K562 (cell line): ENCODE data around the gene GAB2. TPM values are rescaled to one million over a fixed set of nuclear protein-coding genes. Genes with fewer than 3 reads are reported as not detected.

Source experiments
- BDP1 ChIP-seq: IDR thresholded peaks from 3 replicates; pipeline ENCODE4 v1.6.1; 2011; ENCODE audit not compliant: insufficient read length, insufficient read depth
- CTBP1 ChIP-seq: fragments of 450-650 bp; IDR thresholded peaks from 2 replicates; pipeline ENCODE4 v1.6.1; 2016; ENCODE audit warnings: borderline replicate concordance
- EZH2 ChIP-seq: IDR thresholded peaks from 2 replicates; pipeline ENCODE4 v1.6.1; 2012; ENCODE audit warnings: low read depth, mild to moderate bottlenecking, inconsistent platforms, low read length, borderline replicate concordance
- GATAD2A ChIP-seq: fragments of 450-650 bp; IDR thresholded peaks from 2 replicates; pipeline ENCODE4 v1.6.1; 2017
- KLF1 ChIP-seq: fragments of 450-650 bp; IDR thresholded peaks from 2 replicates; pipeline ENCODE4 v1.6.1; 2016; ENCODE audit warnings: missing genetic modification characterization, missing compliant biosample characterization
- PHF20 ChIP-seq: fragments of 450-650 bp; IDR thresholded peaks from 2 replicates; pipeline ENCODE4 v1.6.1; 2018; ENCODE audit not compliant: partially characterized antibody
- RBFOX2 ChIP-seq: fragments of 200-400 bp; formaldehyde crosslinking; IDR thresholded peaks from 2 replicates; pipeline ENCODE4 v1.6.1; 2017; ENCODE audit warnings: low read depth, mild to moderate bottlenecking, low read length, moderate library complexity
- TRIM24 ChIP-seq, 2 experiments: fragments of 450-650 bp; IDR thresholded peaks; 2 replicates each; pipeline ENCODE4 v1.6.1; 2016
- polyA plus RNA-seq, 8 experiments: library from polyadenylated mRNA; depleted of rRNA in 4 of 8; stranded (reverse) in 5 of 8; unstranded in 3 of 8; fragments of >200 nt; fragmentation: Nextera tagmentation in 2 of 8; fragmentation: Illumina TruSeq in 1 of 8; extraction: Ambion mirVana in 2 of 8; extraction: Trizol in 1 of 8; gene quantifications; 2 replicates each; pipeline versions ENCODE4 v1.2.1 to v1.2.3, GENCODE V29; 2011 to 2014; ENCODE audit warnings: inconsistent platforms in 1 of 8, missing spikeins in 1 of 8
- total RNA-seq, 7 experiments: library from RNA; depleted of rRNA in 6 of 7; stranded (reverse); fragments of >200 nt in 6 of 7; fragmentation: Illumina TruSeq in 2 of 7; extraction: Trizol in 2 of 7; gene quantifications; 2 replicates each; pipeline versions ENCODE4 v1.2.1 to v1.2.3, GENCODE V29; 2011 to 2021; ENCODE audit warnings: low replicate concordance in 1 of 7
- TF ChIP-seq, protein P1 (sequence below): fragments of 450-650 bp; formaldehyde crosslinking; IDR thresholded peaks from 2 replicates; pipeline ENCODE4 v1.4.0; 2022; ENCODE audit warnings: missing genetic modification characterization
- TF ChIP-seq, protein P2 (sequence below): fragments of 250-450 bp; sonication (Bioruptor Pico); IDR thresholded peaks from 2 replicates; pipeline ENCODE4 v1.9.0; 2021; ENCODE audit warnings: mild to moderate bottlenecking, inconsistent platforms
- TF ChIP-seq, protein P3 (sequence below): fragments of 450-650 bp; IDR thresholded peaks from 2 replicates; pipeline ENCODE4 v1.7.1; 2018; ENCODE audit warnings: mild to moderate bottlenecking, low read depth; ENCODE audit not compliant: partially characterized antibody
- TF ChIP-seq, protein P4 (sequence below): fragments of 450-650 bp; IDR thresholded peaks from 2 replicates; pipeline ENCODE4 v1.6.1; 2016; ENCODE audit warnings: low read depth, mild to moderate bottlenecking, moderate library complexity
- TF ChIP-seq, protein P5 (sequence below): sonication (generic); formaldehyde crosslinking; IDR thresholded peaks from 2 replicates; pipeline ENCODE4 v1.9.0; 2022; ENCODE audit warnings: mild to moderate bottlenecking, missing genetic modification reagents

The GAB2 gene
- total and polyA plus RNA-seq, 9 of the 15 experiments (the other 6 are each of a cell fraction or from before 2014, with no cell fraction given), result 2.3 to 35.2 (median 16.1) TPM

DNA sequence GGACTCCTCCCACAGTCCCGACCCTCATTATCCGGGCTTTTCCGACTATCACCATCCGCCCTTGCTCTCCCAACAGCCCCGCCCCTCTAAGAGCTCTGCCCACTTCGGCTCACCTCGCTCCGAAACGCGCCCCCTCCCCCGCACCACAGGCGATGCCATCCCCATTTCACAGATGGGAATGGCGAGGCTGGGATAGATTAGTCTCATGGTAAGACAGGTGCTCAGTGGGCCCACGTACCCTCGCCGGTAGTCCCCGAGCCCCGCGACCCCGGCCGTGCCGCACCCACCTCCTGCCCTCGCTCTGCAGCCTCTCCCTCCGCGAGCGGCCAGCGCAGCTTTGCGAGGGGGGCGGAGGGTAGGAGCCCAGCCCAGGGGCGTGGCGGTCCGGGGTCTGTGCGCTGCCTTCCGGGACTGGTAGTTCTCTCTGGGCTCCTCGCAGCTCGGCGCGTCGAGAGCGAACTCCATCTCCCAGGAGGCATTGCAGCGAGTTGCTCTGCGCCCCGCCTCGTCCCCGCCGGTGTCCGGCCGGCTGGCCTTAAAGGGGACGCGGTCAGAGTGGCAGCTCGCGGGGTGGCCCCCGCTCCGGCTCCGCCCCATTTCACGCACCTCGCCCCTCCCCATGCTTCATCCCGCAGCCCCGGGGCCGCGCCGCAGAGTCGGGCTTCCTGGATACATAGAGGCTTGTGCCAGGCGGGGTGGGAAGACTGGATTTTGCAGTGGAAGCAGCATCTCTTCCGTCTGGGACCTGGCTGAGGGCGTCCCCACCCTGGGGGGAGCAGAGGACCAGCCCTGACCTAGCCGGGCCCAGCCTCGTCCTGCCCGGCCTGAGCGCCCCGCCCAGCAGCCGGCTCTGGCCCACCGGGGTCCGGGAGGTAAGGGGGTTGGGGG lies 229.1 kb downstream of the GAB2 start, which contains the start of the genes KCTD21 and USP35 (continued):
- TF ChIP-seq, protein P1, sequence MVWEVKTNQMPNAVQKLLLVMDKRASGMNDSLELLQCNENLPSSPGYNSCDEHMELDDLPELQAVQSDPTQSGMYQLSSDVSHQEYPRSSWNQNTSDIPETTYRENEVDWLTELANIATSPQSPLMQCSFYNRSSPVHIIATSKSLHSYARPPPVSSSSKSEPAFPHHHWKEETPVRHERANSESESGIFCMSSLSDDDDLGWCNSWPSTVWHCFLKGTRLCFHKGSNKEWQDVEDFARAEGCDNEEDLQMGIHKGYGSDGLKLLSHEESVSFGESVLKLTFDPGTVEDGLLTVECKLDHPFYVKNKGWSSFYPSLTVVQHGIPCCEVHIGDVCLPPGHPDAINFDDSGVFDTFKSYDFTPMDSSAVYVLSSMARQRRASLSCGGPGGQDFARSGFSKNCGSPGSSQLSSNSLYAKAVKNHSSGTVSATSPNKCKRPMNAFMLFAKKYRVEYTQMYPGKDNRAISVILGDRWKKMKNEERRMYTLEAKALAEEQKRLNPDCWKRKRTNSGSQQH, result 0 out of 2 replicates have a peak, but pooled peaks have one; percentile 38
- TF ChIP-seq, protein P2, sequence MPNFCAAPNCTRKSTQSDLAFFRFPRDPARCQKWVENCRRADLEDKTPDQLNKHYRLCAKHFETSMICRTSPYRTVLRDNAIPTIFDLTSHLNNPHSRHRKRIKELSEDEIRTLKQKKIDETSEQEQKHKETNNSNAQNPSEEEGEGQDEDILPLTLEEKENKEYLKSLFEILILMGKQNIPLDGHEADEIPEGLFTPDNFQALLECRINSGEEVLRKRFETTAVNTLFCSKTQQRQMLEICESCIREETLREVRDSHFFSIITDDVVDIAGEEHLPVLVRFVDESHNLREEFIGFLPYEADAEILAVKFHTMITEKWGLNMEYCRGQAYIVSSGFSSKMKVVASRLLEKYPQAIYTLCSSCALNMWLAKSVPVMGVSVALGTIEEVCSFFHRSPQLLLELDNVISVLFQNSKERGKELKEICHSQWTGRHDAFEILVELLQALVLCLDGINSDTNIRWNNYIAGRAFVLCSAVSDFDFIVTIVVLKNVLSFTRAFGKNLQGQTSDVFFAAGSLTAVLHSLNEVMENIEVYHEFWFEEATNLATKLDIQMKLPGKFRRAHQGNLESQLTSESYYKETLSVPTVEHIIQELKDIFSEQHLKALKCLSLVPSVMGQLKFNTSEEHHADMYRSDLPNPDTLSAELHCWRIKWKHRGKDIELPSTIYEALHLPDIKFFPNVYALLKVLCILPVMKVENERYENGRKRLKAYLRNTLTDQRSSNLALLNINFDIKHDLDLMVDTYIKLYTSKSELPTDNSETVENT (CRISPR knock-in tag), result 0 out of 2 replicates have a peak, but pooled peaks have one; percentile 42
- TF ChIP-seq CTBP1 (peak; percentile 73), RBFOX2 (peak; percentile 76), BDP1 (no peak), GATAD2A (peak; percentile 83), TRIM24 (IDR thresholded peaks at IDR 0.05) (peak in 1 of 2 experiments; percentile 72; a peak in 2 of 4 replicates), KLF1 (tag) (peak; percentile 83; the same call in 1 of the 2 replicates), EZH2 (no peak), PHF20 (peak; percentile 72)
- TF ChIP-seq, protein P3, sequence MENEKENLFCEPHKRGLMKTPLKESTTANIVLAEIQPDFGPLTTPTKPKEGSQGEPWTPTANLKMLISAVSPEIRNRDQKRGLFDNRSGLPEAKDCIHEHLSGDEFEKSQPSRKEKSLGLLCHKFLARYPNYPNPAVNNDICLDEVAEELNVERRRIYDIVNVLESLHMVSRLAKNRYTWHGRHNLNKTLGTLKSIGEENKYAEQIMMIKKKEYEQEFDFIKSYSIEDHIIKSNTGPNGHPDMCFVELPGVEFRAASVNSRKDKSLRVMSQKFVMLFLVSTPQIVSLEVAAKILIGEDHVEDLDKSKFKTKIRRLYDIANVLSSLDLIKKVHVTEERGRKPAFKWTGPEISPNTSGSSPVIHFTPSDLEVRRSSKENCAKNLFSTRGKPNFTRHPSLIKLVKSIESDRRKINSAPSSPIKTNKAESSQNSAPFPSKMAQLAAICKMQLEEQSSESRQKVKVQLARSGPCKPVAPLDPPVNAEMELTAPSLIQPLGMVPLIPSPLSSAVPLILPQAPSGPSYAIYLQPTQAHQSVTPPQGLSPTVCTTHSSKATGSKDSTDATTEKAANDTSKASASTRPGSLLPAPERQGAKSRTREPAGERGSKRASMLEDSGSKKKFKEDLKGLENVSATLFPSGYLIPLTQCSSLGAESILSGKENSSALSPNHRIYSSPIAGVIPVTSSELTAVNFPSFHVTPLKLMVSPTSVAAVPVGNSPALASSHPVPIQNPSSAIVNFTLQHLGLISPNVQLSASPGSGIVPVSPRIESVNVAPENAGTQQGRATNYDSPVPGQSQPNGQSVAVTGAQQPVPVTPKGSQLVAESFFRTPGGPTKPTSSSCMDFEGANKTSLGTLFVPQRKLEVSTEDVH, result peak; percentile 53
- TF ChIP-seq, protein P4, sequence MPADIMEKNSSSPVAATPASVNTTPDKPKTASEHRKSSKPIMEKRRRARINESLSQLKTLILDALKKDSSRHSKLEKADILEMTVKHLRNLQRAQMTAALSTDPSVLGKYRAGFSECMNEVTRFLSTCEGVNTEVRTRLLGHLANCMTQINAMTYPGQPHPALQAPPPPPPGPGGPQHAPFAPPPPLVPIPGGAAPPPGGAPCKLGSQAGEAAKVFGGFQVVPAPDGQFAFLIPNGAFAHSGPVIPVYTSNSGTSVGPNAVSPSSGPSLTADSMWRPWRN, result no peak
- TF ChIP-seq, protein P5, sequence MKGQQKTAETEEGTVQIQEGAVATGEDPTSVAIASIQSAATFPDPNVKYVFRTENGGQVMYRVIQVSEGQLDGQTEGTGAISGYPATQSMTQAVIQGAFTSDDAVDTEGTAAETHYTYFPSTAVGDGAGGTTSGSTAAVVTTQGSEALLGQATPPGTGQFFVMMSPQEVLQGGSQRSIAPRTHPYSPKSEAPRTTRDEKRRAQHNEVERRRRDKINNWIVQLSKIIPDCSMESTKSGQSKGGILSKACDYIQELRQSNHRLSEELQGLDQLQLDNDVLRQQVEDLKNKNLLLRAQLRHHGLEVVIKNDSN, result no peak
